GM21619 (cell line): Measurements from ENCODE around the gene MAP4K2.

Experiments
- ATAC-seq: cut with Tn5 transposase; IDR thresholded peaks from one replicate; pipeline ENCODE4 v1.9.1; 2021; ENCODE audit not compliant: unreplicated experiment

The MAP4K2 gene

GRCh38 chr11:64792482-64792881 is 10.5 kb downstream of the MAP4K2 start:
- no peak for ATAC-seq

- ATAC-seq, result no peak
These were observed 11.2 kb downstream of the MAP4K2 start for GRCh38 chr11:64791781-64792291.

- no peak for ATAC-seq
These were observed 12.6 kb downstream of the MAP4K2 start for GRCh38 chr11:64790205-64791095.

- ATAC-seq, result no peak
These were observed 13.4 kb downstream of the MAP4K2 start for GRCh38 chr11:64789331-64790204.

- ATAC-seq, result no peak
These were observed 14.4 kb downstream of the MAP4K2 start for GRCh38 chr11:64788321-64789215.

- ATAC-seq, result no peak
These were observed 15.3 kb downstream of the MAP4K2 start for GRCh38 chr11:64787526-64788320.

GRCh38 chr11:64786308-64786707 is 16.7 kb downstream of the MAP4K2 start:
- ATAC-seq, result no peak

- ATAC-seq, result no peak
These were observed 18.0 kb downstream of the MAP4K2 start for GRCh38 chr11:64784813-64785581.

GRCh38 chr11:64778473-64779298 is 24.3 kb downstream of the MAP4K2 start, which contains the start of gene SF1:
Gene SF1, minus strand, starts transcription at chr11:64778542. Its CDS starts 150 bp downstream, at chr11:64778392.
- ATAC-seq, result peak; percentile 71

GRCh38 chr11:64778223-64778472 is 24.9 kb downstream of the MAP4K2 start:
- ATAC-seq, result no peak

GRCh38 chr11:64777449-64778222 is 25.4 kb downstream of the MAP4K2 start:
- no peak for ATAC-seq

- no peak for ATAC-seq
These were observed 26.1 kb downstream of the MAP4K2 start for GRCh38 chr11:64776875-64777274.

- ATAC-seq, result no peak
These were observed 26.6 kb downstream of the MAP4K2 start for GRCh38 chr11:64776425-64776824.

- ATAC-seq, result no peak
These were observed 28.9 kb downstream of the MAP4K2 start for GRCh38 chr11:64774144-64774543.

- no peak for ATAC-seq
These were observed 30.6 kb downstream of the MAP4K2 start for GRCh38 chr11:64772303-64773018.

- no peak for ATAC-seq
These were observed 31.2 kb downstream of the MAP4K2 start for GRCh38 chr11:64771861-64772260.

GRCh38 chr11:64770120-64770519 is 32.9 kb downstream of the MAP4K2 start:
- no peak for ATAC-seq
